Liver (tissue), 9 donors: ENCODE measurements around the gene USP6NL. TPM values are rescaled to one million over a fixed set of nuclear protein-coding genes. Genes with fewer than 3 reads are reported as not detected.

ENCODE experiments used
- DNase-seq: peaks from one replicate; pipeline ENCODE4 v3.0.0-alpha.2; 2017; ENCODE audit warnings: low spot score
- H3K27ac ChIP-seq, 2 donors: one replicate each; pipeline ENCODE4 v1.7.0; 2013; ENCODE audit warnings: inconsistent platforms in 2 of 2, low read length in 2 of 2, control low read depth in 1 of 2, low read depth in 1 of 2, mild to moderate bottlenecking in 1 of 2
- H3K27me3 ChIP-seq, 4 donors: one replicate each; pipeline versions ENCODE4 v1.6.1 to v1.7.0; 2013; ENCODE audit warnings: low read length in 3 of 4, inconsistent platforms in 1 of 4, mild to moderate bottlenecking in 1 of 4, moderate library complexity in 1 of 4; ENCODE audit not compliant: control insufficient read depth in 4 of 4, insufficient read depth in 4 of 4
- H3K36me3 ChIP-seq, 4 donors: one replicate each; pipeline versions ENCODE4 v1.6.1 to v1.7.0; 2013; ENCODE audit warnings: low read length in 3 of 4, mild to moderate bottlenecking in 3 of 4, low read depth in 1 of 4, moderate library complexity in 1 of 4; ENCODE audit not compliant: control insufficient read depth in 4 of 4, insufficient read depth in 3 of 4
- H3K4me1 ChIP-seq, 4 donors: one replicate each; pipeline versions ENCODE4 v1.6.1 to v1.7.0; 2013; ENCODE audit warnings: low read length in 3 of 4, mild to moderate bottlenecking in 3 of 4, moderate library complexity in 1 of 4; ENCODE audit not compliant: control insufficient read depth in 4 of 4, insufficient read depth in 4 of 4
- H3K4me3 ChIP-seq, 3 donors: one replicate each; pipeline versions ENCODE4 v1.6.1 to v1.7.0; 2013; ENCODE audit warnings: low read length in 3 of 3, control low read depth in 1 of 3, low read depth in 1 of 3, mild to moderate bottlenecking in 1 of 3
- H3K9ac ChIP-seq, 2 donors: one replicate each; pipeline ENCODE4 v1.7.0; 2013; ENCODE audit warnings: low read length in 2 of 2, mild to moderate bottlenecking in 2 of 2, moderate library complexity in 2 of 2, control low read depth in 1 of 2, low read depth in 1 of 2
- H3K9me3 ChIP-seq, 4 donors: one replicate each; pipeline versions ENCODE4 v1.6.1 to v1.7.0; 2013; ENCODE audit warnings: low read length in 3 of 4; ENCODE audit not compliant: control insufficient read depth in 4 of 4
- ATF3 ChIP-seq: IDR thresholded peaks from 2 replicates; pipeline ENCODE4 v1.6.1; 2016; ENCODE audit warnings: antibody characterized with exemption
- CTCF ChIP-seq: fragments of 150-350 bp; IDR thresholded peaks from 2 replicates; pipeline ENCODE4 v1.5.1; 2017; ENCODE audit warnings: improper control_type of control experiment, low read depth, low read length; ENCODE audit not compliant: missing input control
- EGR1 ChIP-seq, 2 donors: IDR thresholded peaks; 2 replicates each; pipeline ENCODE4 v1.6.1; 2016 to 2018; ENCODE audit warnings: antibody characterized with exemption in 2 of 2, low read depth in 2 of 2
- FOXA1 ChIP-seq: IDR thresholded peaks from 2 replicates; pipeline ENCODE4 v1.6.1; 2016; ENCODE audit warnings: antibody characterized with exemption
- FOXA2 ChIP-seq: IDR thresholded peaks from 2 replicates; pipeline ENCODE4 v1.6.1; 2016; ENCODE audit warnings: antibody characterized with exemption
- GABPA ChIP-seq, 2 donors: IDR thresholded peaks in 1 of 2; conservative IDR thresholded peaks in 1 of 2; 2 replicates each; pipeline ENCODE4 v1.6.1; 2016; ENCODE audit warnings: antibody characterized with exemption in 2 of 2, mild to moderate bottlenecking in 1 of 2, moderate library complexity in 1 of 2
- HNF4A ChIP-seq, 2 donors: conservative IDR thresholded peaks; 2 replicates each; pipeline ENCODE4 v1.6.1; 2016; ENCODE audit warnings: antibody characterized with exemption in 2 of 2, mild to moderate bottlenecking in 2 of 2
- HNF4G ChIP-seq: IDR thresholded peaks from 2 replicates; pipeline ENCODE4 v1.6.1; 2016; ENCODE audit warnings: antibody characterized with exemption
- JUND ChIP-seq, 2 donors: IDR thresholded peaks; 2 replicates each; pipeline ENCODE4 v1.6.1; 2016; ENCODE audit warnings: antibody characterized with exemption in 2 of 2
- MAX ChIP-seq: IDR thresholded peaks from 2 replicates; pipeline ENCODE4 v1.6.1; 2016; ENCODE audit warnings: antibody characterized with exemption
- NR2F2 ChIP-seq: IDR thresholded peaks from 2 replicates; pipeline ENCODE4 v1.6.1; 2016; ENCODE audit warnings: antibody characterized with exemption
- RAD21 ChIP-seq, 2 donors: IDR thresholded peaks; 2 replicates each; pipeline ENCODE4 v1.6.1; 2016; ENCODE audit warnings: antibody characterized with exemption in 2 of 2, mild to moderate bottlenecking in 2 of 2
- RXRA ChIP-seq, 2 donors: IDR thresholded peaks; 2 replicates each; pipeline ENCODE4 v1.6.1; 2017 to 2018; ENCODE audit warnings: antibody characterized with exemption in 2 of 2, mild to moderate bottlenecking in 1 of 2
- SP1 ChIP-seq: IDR thresholded peaks from 2 replicates; pipeline ENCODE4 v1.6.1; 2018; ENCODE audit warnings: antibody characterized with exemption, mild to moderate bottlenecking
- TAF1 ChIP-seq: conservative IDR thresholded peaks from 2 replicates; pipeline ENCODE4 v1.6.1; 2016; ENCODE audit warnings: antibody characterized with exemption, mild to moderate bottlenecking
- YY1 ChIP-seq: IDR thresholded peaks from 2 replicates; pipeline ENCODE4 v1.6.1; 2016; ENCODE audit warnings: antibody characterized with exemption, mild to moderate bottlenecking
- ZBTB33 ChIP-seq: IDR thresholded peaks from 2 replicates; pipeline ENCODE4 v1.6.1; 2016; ENCODE audit warnings: antibody characterized with exemption
- WGBS: extraction: QIAGEN DNeasy Blood & Tissue Kit; methylation state at CpG from one replicate; pipeline ENCODE4 v1.1.7; 2013; 5-methylcytosine and 5-hydroxymethylcytosine counted together
- polyA plus RNA-seq, 2 donors: library from polyadenylated mRNA; stranded (reverse) in 1 of 2; unstranded in 1 of 2; fragments of 200-250 nt in 1 of 2; fragments of >200 nt in 1 of 2; fragmentation: Nextera tagmentation in 1 of 2; extraction: Ambion mirVana in 1 of 2; gene quantifications; one replicate each; pipeline versions ENCODE4 v1.2.1 to v1.2.3, GENCODE V29; 2013 to 2015
- total RNA-seq, 2 donors: library from RNA; depleted of rRNA; stranded (reverse); fragments of >200 nt; gene quantifications; one replicate each; pipeline ENCODE4 v1.2.3, GENCODE V29; 2014
- TF ChIP-seq, protein P1 (sequence below): IDR thresholded peaks from 2 replicates; pipeline ENCODE4 v1.6.1; 2016; ENCODE audit warnings: antibody characterized with exemption, mild to moderate bottlenecking
- donor health status: healthy.
- donor health status: healthy.
- donor health status: healthy.
- donor health status: healthy.
- donor health status: healthy.

USP6NL gene
- total and polyA plus RNA-seq, 4 donors, result 3.8 to 15.0 (median 10.2) TPM

DNA sequence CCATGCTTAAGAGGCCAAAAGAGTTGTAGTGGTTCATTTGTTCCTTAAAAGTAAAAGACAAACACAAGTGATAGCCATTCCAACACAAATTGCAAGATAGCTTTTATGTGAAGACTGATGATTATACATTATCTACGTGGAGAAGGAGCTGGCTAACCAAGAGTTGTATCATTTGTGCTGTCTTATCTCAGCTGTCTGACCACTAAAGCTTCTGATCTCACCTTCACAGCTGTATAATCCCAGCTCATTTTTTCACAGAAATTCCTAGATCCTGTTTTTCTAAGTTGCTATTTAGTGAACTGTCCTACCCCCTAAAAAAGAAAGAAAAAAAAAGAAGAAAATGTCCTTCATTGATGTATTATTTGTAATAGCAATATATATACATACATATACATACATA, 9.8 kb downstream of the USP6NL start:
- Histone ChIP-seq H3K4me1 (peaks cover 6 to 33% (median 17%) of the 10 kb centered on the region in 4 donors), H3K4me3 (no peak overlapping the region), H3K27me3 (no peaks in the 10 kb centered on the region), H3K9me3 (no peaks in the 10 kb centered on the region), H3K27ac (no peak overlapping the region), H3K9ac (no peak overlapping the region), H3K36me3 (no peaks in the 10 kb centered on the region)
- TF ChIP-seq ATF3 (no peak), RAD21 (IDR thresholded peaks at IDR 0.05) (no peak), MAX (no peak), YY1 (no peak), RXRA (IDR thresholded peaks at IDR 0.05) (no peak), HNF4G (no peak), NR2F2 (no peak), GABPA (IDR thresholded peaks at IDR 0.05 in 1 of 2, conservative IDR thresholded peaks at IDR 0.05 in 1 of 2) (no peak), ZBTB33 (no peak)
- TF ChIP-seq, protein P1, sequence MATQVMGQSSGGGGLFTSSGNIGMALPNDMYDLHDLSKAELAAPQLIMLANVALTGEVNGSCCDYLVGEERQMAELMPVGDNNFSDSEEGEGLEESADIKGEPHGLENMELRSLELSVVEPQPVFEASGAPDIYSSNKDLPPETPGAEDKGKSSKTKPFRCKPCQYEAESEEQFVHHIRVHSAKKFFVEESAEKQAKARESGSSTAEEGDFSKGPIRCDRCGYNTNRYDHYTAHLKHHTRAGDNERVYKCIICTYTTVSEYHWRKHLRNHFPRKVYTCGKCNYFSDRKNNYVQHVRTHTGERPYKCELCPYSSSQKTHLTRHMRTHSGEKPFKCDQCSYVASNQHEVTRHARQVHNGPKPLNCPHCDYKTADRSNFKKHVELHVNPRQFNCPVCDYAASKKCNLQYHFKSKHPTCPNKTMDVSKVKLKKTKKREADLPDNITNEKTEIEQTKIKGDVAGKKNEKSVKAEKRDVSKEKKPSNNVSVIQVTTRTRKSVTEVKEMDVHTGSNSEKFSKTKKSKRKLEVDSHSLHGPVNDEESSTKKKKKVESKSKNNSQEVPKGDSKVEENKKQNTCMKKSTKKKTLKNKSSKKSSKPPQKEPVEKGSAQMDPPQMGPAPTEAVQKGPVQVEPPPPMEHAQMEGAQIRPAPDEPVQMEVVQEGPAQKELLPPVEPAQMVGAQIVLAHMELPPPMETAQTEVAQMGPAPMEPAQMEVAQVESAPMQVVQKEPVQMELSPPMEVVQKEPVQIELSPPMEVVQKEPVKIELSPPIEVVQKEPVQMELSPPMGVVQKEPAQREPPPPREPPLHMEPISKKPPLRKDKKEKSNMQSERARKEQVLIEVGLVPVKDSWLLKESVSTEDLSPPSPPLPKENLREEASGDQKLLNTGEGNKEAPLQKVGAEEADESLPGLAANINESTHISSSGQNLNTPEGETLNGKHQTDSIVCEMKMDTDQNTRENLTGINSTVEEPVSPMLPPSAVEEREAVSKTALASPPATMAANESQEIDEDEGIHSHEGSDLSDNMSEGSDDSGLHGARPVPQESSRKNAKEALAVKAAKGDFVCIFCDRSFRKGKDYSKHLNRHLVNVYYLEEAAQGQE, result no peak
- DNase-seq, result no peak
- 84% methylated on average over 1 of the region's 1 CpG for WGBS

DNA sequence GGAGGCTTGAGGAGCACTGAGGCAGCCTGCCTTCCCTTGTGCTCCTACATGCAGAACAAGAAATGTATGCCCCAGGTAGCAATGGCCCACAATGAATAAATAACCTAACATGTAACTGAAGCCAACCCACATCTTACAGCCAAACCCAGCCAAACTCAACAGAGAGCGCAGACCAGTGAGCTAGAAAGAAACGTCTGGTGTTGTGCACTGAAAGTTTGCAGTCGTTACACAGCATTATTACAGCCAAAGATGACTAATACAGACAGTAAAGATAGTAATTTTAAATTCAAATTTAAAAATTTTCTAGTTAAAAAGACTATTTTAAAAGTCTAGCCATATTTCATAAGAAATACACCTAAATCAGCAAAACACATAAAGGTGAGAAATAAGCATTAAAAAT, 11.2 kb downstream of the USP6NL start:
- 90% methylated on average over 3 of the region's 3 CpGs for WGBS
- TF ChIP-seq GABPA (IDR thresholded peaks at IDR 0.05 in 1 of 2, conservative IDR thresholded peaks at IDR 0.05 in 1 of 2) (no peak), EGR1 (IDR thresholded peaks at IDR 0.05; ENCODE audit: low read depth in 2 of 2) (no peak), HNF4G (no peak), CTCF (no peak), RAD21 (IDR thresholded peaks at IDR 0.05) (no peak), MAX (no peak), HNF4A (conservative IDR thresholded peaks at IDR 0.05) (no peak), ZBTB33 (no peak), ATF3 (no peak), JUND (IDR thresholded peaks at IDR 0.05) (no peak), TAF1 (no peak), YY1 (no peak), SP1 (no peak), FOXA1 (no peak), FOXA2 (no peak)
- TF ChIP-seq, protein P1, result no peak
- peaks cover 8 to 34% (median 13%) of the 10 kb centered on the region in 4 donors for H3K4me1 ChIP-seq
- no peaks in the 10 kb centered on the region for H3K36me3 ChIP-seq
- no peak for DNase-seq
- H3K9ac ChIP-seq, result no peak overlapping the region
- no peaks in the 10 kb centered on the region for H3K9me3 ChIP-seq
- H3K4me3 ChIP-seq, result no peak overlapping the region
- no peaks in the 10 kb centered on the region for H3K27me3 ChIP-seq
- H3K27ac ChIP-seq, result no peak overlapping the region
